ENCODE results near the gene RALGPS2. TPM values are rescaled to one million over a fixed set of nuclear protein-coding genes. Genes with fewer than 3 reads are reported as not detected.
A peak's percentile ranks its signal among the peaks of the same experiment; 100 is the strongest.

The RALGPS2 gene
- polyA plus RNA-seq, 3 donors: 2.0 to 4.2 (median 2.3) TPM

DNA sequence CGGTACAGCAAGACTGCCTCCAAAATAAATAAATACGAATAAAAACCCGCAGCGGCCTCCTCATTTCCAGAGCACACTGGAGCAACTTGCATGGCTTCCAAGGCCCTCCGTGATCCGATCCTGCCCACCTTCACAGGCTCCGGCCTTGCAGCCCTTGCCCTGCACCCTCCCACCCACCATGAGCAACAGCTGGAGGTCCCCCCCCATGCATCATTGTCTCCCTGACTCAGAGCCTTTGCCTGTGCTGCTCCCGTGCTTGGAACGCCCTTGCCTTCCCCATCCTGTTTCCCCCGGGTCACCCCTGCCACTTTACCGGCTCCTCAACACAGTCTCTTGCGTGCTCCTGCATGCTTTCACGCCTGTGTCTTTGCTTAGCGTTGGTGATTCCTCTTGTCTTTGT lies 216.8 kb downstream of the RALGPS2 start:
- Mint-ChIP-seq H3K27ac (no peak overlapping the region), H3K4me3 (no peak overlapping the region), H3K4me1 (peaks cover 34% of the 10 kb centered on the region), H3K36me3 (peaks cover 0 to 2% of the 10 kb centered on the region in 2 donors), H3K9me3 (peaks cover 0 to 1% (median 0%) of the 10 kb centered on the region in 7 donors), H3K27me3 (ENCODE audit: low read depth in 3 of 3) (peaks cover 0 to 6% (median 3%) of the 10 kb centered on the region in 3 donors)
- Histone ChIP-seq H3K4me1 (ENCODE audit: control insufficient read depth in 1 of 2, insufficient read depth in 2 of 2, low read length in 2 of 2) (peaks cover 10 to 11% of the 10 kb centered on the region in 2 donors), H3K4me3 (replicated peaks in 1 of 3; ENCODE audit: low read depth in 2 of 3, low read length in 3 of 3) (no peak overlapping the region), H3K9me3 (replicated peaks in 1 of 2; ENCODE audit: control insufficient read depth in 1 of 2, insufficient read depth in 1 of 2, low read length in 2 of 2) (no peaks in the 10 kb centered on the region), H3K79me2 (ENCODE audit: insufficient read depth, low read length) (no peaks in the 10 kb centered on the region), H3K27me3 (ENCODE audit: control insufficient read depth in 2 of 2, insufficient read depth in 2 of 2, low read length in 2 of 2) (no peaks in the 10 kb centered on the region), H3K9ac (ENCODE audit: insufficient read depth, low read length, poor library complexity, severe bottlenecking) (no peak overlapping the region), H3K36me3 (replicated peaks in 1 of 2; ENCODE audit: control insufficient read depth in 1 of 2, insufficient read depth in 2 of 2, low read length in 2 of 2) (no peaks in the 10 kb centered on the region), H3K4me2 (replicated peaks; ENCODE audit: extremely low read depth, low read length, poor library complexity, severe bottlenecking) (no peak overlapping the region), H2AFZ (ENCODE audit: insufficient read depth, low read depth, low read length, poor library complexity, severe bottlenecking) (no peak overlapping the region), H3K27ac (ENCODE audit: low read depth in 1 of 2, low read length in 2 of 2) (no peak overlapping the region), H4K20me1 (ENCODE audit: insufficient read depth, low read length) (no peaks in the 10 kb centered on the region)
- WGBS (ENCODE audit: insufficient coverage): 88% methylated on average over 11 of the region's 14 CpGs
- DNase-seq: no peak
- no peak for TF ChIP-seq CTCF (IDR thresholded peaks at IDR 0.05)
- intact Hi-C loops (cut with micrococcal nuclease): no loop called here

GRCh38 chr1:178942285-178943198 lies 217.5 kb downstream of the RALGPS2 start:
- Histone ChIP-seq H3K9me3 (replicated peaks in 1 of 2; ENCODE audit: control insufficient read depth in 1 of 2, insufficient read depth in 1 of 2, low read length in 2 of 2) (no peaks in the 10 kb centered on the region), H3K9ac (ENCODE audit: insufficient read depth, low read length, poor library complexity, severe bottlenecking) (peak overlapping the region; percentile 2), H2AFZ (ENCODE audit: insufficient read depth, low read depth, low read length, poor library complexity, severe bottlenecking) (peak overlapping the region; percentile 43), H3K4me3 (replicated peaks in 1 of 3; ENCODE audit: low read depth in 2 of 3, low read length in 3 of 3) (no peak overlapping the region), H3K27ac (ENCODE audit: low read depth in 1 of 2, low read length in 2 of 2) (no peak overlapping the region), H3K4me2 (replicated peaks; ENCODE audit: extremely low read depth, low read length, poor library complexity, severe bottlenecking) (peak overlapping the region; percentile 2), H3K36me3 (replicated peaks in 1 of 2; ENCODE audit: control insufficient read depth in 1 of 2, insufficient read depth in 2 of 2, low read length in 2 of 2) (no peaks in the 10 kb centered on the region), H4K20me1 (ENCODE audit: insufficient read depth, low read length) (no peaks in the 10 kb centered on the region), H3K79me2 (ENCODE audit: insufficient read depth, low read length) (no peaks in the 10 kb centered on the region), H3K4me1 (ENCODE audit: control insufficient read depth in 1 of 2, insufficient read depth in 2 of 2, low read length in 2 of 2) (peaks cover 10 to 11% of the 10 kb centered on the region in 2 donors), H3K27me3 (ENCODE audit: control insufficient read depth in 2 of 2, insufficient read depth in 2 of 2, low read length in 2 of 2) (no peaks in the 10 kb centered on the region)
- Mint-ChIP-seq H3K4me3 (peak overlapping the region; percentile 37 to 75), H3K27me3 (ENCODE audit: low read depth in 3 of 3) (peaks cover 0 to 6% (median 3%) of the 10 kb centered on the region in 3 donors), H3K27ac (peak overlapping the region in 2 of 7 donors; percentile 28 to 51), H3K36me3 (peaks cover 0 to 2% of the 10 kb centered on the region in 2 donors), H3K9me3 (peaks cover 0 to 1% (median 0%) of the 10 kb centered on the region in 7 donors), H3K4me1 (peaks cover 34% of the 10 kb centered on the region)
- intact Hi-C loops (cut with micrococcal nuclease): no loop called here
- TF ChIP-seq CTCF (IDR thresholded peaks at IDR 0.05): no peak
- whole genome bisulfite sequencing (ENCODE audit: insufficient coverage): 27% methylated on average over 8 of the region's 15 CpGs
- peak; percentile 6 to 40 (median 25) for DNase-seq
